GM12872 (cell line): ENCODE measurements around the gene UBXN1.
A peak's percentile ranks its signal among the peaks of the same experiment; 100 is the strongest.

Experiments used
- TF ChIP-seq, protein P1 (sequence below): IDR thresholded peaks from 3 replicates; pipeline ENCODE4 v1.5.1; 2011; ENCODE audit warnings: low read depth, mild to moderate bottlenecking, low read length, moderate library complexity; ENCODE audit not compliant: insufficient read depth

The UBXN1 gene

DNA sequence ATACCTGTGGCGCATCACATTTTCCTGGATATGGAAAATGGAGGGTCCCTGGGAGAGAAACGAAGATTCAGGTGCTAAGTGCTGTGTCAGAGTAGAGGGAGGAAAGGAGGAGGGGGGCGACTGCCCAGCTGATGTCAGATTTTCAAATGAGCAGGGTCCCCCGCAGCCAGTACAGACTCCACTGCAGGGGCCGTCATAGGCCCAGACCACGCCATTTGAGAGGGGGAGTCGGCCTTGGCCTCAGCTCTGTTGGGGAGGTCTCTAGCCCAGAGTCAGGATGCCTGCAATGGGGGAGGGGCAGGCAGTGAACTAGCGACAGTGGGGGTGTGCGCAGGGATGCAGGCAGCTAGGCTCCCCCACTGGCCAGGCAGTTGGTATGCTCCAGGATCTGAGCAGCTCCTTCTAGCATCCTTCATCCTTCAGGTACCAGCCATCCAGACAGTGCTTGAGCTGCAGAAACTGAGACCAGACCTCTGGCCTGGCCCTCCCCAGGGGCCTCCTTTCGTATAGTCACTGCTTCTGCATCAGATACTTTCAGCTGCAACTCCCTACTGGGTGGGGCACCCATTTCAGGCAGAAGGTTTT is 28.5 kb upstream of the UBXN1 start, which contains the start of the genes BSCL2 and GNG3:
BSCL2 (minus strand) TSS at position 148 of the 585 bp plus-strand sequence. CDS start 229 bp downstream, outside the sequence.
GNG3 (plus strand) TSS at position 400 of the 585 bp plus-strand sequence. CDS start 620 bp downstream, outside the sequence.
- TF ChIP-seq, protein P1, sequence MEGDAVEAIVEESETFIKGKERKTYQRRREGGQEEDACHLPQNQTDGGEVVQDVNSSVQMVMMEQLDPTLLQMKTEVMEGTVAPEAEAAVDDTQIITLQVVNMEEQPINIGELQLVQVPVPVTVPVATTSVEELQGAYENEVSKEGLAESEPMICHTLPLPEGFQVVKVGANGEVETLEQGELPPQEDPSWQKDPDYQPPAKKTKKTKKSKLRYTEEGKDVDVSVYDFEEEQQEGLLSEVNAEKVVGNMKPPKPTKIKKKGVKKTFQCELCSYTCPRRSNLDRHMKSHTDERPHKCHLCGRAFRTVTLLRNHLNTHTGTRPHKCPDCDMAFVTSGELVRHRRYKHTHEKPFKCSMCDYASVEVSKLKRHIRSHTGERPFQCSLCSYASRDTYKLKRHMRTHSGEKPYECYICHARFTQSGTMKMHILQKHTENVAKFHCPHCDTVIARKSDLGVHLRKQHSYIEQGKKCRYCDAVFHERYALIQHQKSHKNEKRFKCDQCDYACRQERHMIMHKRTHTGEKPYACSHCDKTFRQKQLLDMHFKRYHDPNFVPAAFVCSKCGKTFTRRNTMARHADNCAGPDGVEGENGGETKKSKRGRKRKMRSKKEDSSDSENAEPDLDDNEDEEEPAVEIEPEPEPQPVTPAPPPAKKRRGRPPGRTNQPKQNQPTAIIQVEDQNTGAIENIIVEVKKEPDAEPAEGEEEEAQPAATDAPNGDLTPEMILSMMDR = no peak

DNA sequence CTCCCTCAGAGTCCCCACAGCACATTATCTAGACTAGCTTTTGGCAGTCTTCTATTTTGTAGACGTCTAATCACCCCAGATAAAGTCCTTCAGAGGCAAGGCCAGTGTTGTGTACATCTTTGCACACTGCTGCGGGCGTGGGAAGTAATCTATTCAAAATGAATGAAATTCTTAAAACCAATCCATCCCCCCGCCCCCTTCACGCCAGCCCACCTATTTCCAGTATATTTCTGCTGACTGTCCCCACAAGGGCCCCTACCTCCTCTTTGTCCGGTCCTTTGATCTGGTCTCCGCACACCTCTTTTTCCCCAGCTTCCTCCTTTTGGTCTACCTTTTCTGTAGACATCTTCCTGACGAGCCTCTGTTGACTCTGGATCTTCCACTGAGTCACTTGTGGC is 28.0 kb upstream of the UBXN1 start:
- TF ChIP-seq, protein P1 = no peak

DNA sequence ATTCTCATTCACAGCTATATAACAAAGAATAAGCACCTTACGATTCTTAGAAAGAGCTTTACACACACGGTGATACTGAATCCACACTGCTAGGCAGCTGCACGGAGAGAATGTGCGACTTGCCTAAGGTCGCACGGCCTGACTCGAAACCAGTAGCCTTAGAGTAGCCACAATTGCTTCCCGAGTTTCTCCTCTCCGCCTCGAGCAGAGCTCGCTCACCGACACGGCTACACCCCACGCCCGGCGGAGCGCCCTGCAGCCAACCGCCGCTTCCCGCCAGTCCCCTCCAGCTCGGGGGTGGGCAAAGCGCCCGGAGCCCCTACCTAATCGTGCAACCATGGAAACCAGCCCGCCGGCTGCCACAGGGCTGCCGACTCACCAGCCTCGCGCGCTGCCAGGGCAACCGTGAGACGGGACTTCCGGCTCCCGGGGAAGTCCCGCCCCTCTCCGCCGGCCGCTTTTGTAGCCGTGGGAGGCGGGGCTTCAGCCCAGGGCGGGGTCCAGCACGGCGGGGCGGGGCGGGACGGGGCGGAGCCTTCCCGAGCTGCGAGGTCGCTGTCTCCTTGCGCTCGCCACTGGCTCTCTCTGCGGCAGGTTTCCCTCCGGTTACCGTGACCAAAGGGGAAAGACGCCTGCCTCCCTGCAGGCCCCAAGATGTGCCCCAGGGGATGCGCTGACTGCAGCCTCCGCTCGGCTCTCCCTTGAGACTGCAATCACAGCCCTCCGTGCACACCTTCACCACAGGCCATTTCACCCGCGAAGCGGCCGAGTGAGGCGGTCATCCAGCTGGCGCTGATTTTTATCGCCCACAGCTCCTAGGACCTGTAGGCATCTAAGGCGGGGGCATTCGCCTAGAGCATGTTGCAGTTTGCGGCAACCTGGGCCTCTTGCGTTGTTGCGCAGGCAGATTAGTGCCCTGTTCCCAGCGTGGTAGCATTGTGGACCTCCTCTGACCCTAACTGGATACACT is 27.3 kb upstream of the UBXN1 start:
- TF ChIP-seq, protein P1 = no peak

DNA sequence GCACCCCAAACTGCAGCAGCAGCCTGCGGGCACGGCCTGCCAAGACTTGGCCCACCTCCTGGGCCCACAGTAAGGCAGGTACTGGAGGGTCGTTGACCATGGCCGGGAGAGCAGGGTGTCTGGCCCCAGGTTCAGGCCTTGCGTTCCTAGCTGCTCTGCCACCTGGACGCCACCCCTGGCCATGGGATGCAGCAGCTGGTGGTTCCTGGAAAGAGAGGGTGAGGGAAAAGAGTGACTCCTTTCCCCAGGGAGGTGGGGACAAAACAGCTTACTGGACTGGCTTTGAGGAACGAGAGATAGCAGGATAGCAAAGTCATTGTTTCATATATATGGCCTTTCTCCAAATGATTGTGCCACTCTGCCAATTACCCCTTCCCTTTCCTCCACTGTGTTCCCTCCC is 26.5 kb upstream of the UBXN1 start:
- TF ChIP-seq, protein P1 = no peak

DNA sequence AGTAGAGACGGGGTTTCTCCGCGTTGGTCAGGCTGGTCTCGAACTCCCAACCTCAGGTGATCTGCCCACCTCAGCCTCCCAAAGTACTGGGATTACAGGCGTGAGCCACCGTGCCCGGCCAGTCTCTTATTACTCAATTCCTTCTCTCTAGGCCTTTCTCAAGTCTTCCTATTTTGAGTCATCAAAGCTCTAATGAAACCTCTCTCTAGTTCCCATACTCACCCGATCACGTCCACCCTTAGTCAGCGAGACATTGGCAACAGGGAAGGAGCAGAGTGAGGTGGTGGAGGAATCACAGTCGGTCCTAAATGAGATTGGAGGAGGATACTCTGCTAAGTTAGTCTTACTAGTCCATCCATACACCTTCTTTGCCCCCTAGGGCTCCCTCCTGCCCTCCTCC is 23.4 kb upstream of the UBXN1 start:
- TF ChIP-seq, protein P1 = no peak

DNA sequence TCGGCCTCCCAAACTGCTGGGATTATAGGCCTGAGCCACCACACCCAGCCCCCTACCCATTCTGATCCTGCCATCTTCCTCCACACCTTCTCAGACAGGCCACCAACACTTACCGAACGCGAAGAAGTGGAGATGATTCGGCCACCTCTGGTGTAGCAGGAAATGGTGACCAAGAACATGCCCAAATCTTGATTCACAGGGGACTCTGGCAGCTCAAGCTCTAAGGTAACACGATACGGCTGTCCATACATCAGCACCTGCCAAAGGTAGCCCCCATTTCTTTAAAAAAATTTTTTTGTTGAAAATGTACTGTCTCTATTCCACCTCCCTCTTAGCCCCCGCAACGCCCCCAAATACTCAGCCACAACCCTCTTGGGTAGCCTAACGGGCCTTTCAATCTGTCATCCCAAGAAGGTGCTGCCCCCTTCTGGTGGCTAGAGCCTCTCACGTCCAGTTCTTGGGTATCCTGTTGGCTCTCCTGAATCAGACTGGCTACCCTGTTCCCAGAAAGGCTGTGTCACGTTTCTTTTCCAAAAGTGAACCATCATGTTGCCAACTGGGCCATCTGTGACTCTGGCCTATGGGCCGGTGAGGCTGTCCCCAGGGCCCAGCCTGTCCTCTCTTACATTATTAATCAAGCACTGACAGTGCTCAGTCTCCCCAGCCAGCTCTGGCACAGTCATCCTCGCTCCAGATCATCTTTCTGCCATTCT is 15.7 kb upstream of the UBXN1 start:
- TF ChIP-seq, protein P1 = peak; percentile 88
